MCF 10A (cell line): Measurements from ENCODE around the gene VEGFA. TPM values are rescaled to one million over a fixed set of nuclear protein-coding genes. Genes with fewer than 3 reads are reported as not detected.

Experiments
- BruUV-seq: library from RNA; stranded (reverse); fragments of 400-500 nt; replicated peaks from 2 replicates; lab custom pipeline; 2021; lab: Mats Ljungman, UMichigan
- CTCF ChIA-PET: fragments of 300-600 bp; sonication (Branson Sonifier 250); formaldehyde crosslinking; extraction: SDS; loops from one replicate; lab custom pipeline; 2021; ENCODE audit warnings: antibody characterized with exemption, inconsistent platforms; lab: Yijun Ruan, JAX
- POLR2A ChIA-PET: fragments of 300-600, 350-650 bp; sonication (Branson Sonifier 250); formaldehyde crosslinking; extraction: SDS; loops from one replicate; lab custom pipeline; 2020; ENCODE audit warnings: antibody characterized with exemption, inconsistent platforms; lab: Yijun Ruan, JAX
- DNase-seq: peaks from one replicate; pipeline ENCODE4 v3.0.0-alpha.2; 2018; ENCODE audit not compliant: unreplicated experiment
- H3K27ac Mint-ChIP-seq: one replicate; pipeline ENCODE4 v1.8.0; 2022; ENCODE audit warnings: mild to moderate bottlenecking, low read depth, mixed read lengths; ENCODE audit not compliant: unreplicated experiment
- H3K27me3 Mint-ChIP-seq: one replicate; pipeline ENCODE4 v1.8.0; 2022; ENCODE audit warnings: mixed read lengths; ENCODE audit not compliant: insufficient read depth, unreplicated experiment
- H3K36me3 Mint-ChIP-seq: one replicate; pipeline ENCODE4 v1.8.0; 2022; ENCODE audit warnings: mild to moderate bottlenecking, moderate library complexity, mixed read lengths; ENCODE audit not compliant: insufficient read depth, unreplicated experiment
- H3K4me1 Mint-ChIP-seq: one replicate; pipeline ENCODE4 v1.8.0; 2022; ENCODE audit warnings: mixed read lengths; ENCODE audit not compliant: insufficient read depth, unreplicated experiment
- H3K4me3 Mint-ChIP-seq: one replicate; pipeline ENCODE4 v1.8.0; 2022; ENCODE audit warnings: mild to moderate bottlenecking, moderate library complexity, mixed read lengths; ENCODE audit not compliant: unreplicated experiment
- H3K9me3 Mint-ChIP-seq: one replicate; pipeline ENCODE4 v1.8.0; 2022; ENCODE audit warnings: mixed read lengths; ENCODE audit not compliant: unreplicated experiment
- CTCF ChIP-seq: fragments of 200-600 bp; IDR thresholded peaks from one replicate; pipeline ENCODE4 v1.8.0; 2022; ENCODE audit warnings: antibody characterized with exemption, mild to moderate bottlenecking; ENCODE audit not compliant: unreplicated experiment
- intact Hi-C: fragments of 100-400 bp; cut with micrococcal nuclease; formaldehyde crosslinking; loops from 2 replicates; pipeline ENCODE4 v1.14.1; 2022
- total RNA-seq: library from RNA; stranded (reverse); gene quantifications from 2 replicates; pipeline ENCODE4 v1.2.3, GENCODE V29; 2022

The VEGFA gene
- total RNA-seq, 1 experiment from 2014 or later = 265 TPM

- no peak for DNase-seq
- CTCF ChIA-PET = interaction anchor here (0.6 to 3.7 kb wide), 2 partner anchors 19 to 361 kb away, joined by 3 to 16 read pairs; partner anchors contain the start of gene VEGFA
- BruUV-seq = no TSS peak
- Mint-ChIP-seq H3K9me3 (no peaks in the 10 kb centered on the region), H3K27ac (no peak overlapping the region), H3K27me3 (peaks cover 26% of the 10 kb centered on the region), H3K4me3 (no peak overlapping the region), H3K36me3 (no peaks in the 10 kb centered on the region), H3K4me1 (no peaks in the 10 kb centered on the region)
- TF ChIP-seq CTCF = no peak
- POLR2A ChIA-PET = no interaction called here
- intact Hi-C loops = no loop called here
Observed at GRCh38 chr6:43750622-43751021, 19.4 kb upstream of the VEGFA start.

- H3K36me3 Mint-ChIP-seq = peaks cover under 1% of the 10 kb centered on the region
- no peak overlapping the region for H3K4me3 Mint-ChIP-seq
- H3K27me3 Mint-ChIP-seq = no peaks in the 10 kb centered on the region
- no peaks in the 10 kb centered on the region for H3K4me1 Mint-ChIP-seq
- no peak overlapping the region for H3K27ac Mint-ChIP-seq
- no peaks in the 10 kb centered on the region for H3K9me3 Mint-ChIP-seq
- CTCF ChIA-PET = interaction anchor here (0.7 to 3.7 kb wide), 5 partner anchors 7 to 331 kb away, joined by 3 to 16 read pairs (median 3); partner anchors contain the start of gene VEGFA
- no peak for TF ChIP-seq CTCF
- intact Hi-C loops = no loop called here
- no TSS peak for BruUV-seq
- no peak for DNase-seq
- POLR2A ChIA-PET = interaction anchor here (1.2 to 2.3 kb wide), 2 partner anchors 8 to 29 kb away, joined by 3 to 9 read pairs; no protein-coding TSS in a partner anchor
Observed at GRCh38 chr6:43753570-43754183, 16.3 kb upstream of the VEGFA start.

- ChIA-PET CTCF (interaction anchor here (0.6 to 3.8 kb wide), 5 partner anchors 11 to 1140 kb away, joined by 3 to 15 read pairs (median 3); partner anchors contain the start of gene VEGFA), POLR2A (interaction anchor here (0.7 to 1.2 kb wide), 2 partner anchors 12 to 129 kb away, joined by 3 read pairs; no protein-coding TSS in a partner anchor)
- no peak for DNase-seq
- no peak overlapping the region for H3K4me3 Mint-ChIP-seq
- no peak for TF ChIP-seq CTCF
- no TSS peak for BruUV-seq
- H3K27ac Mint-ChIP-seq = peak overlapping the region; percentile 17
- peaks cover 5% of the 10 kb centered on the region for H3K36me3 Mint-ChIP-seq
- H3K4me1 Mint-ChIP-seq = peaks cover 11% of the 10 kb centered on the region
- H3K27me3 Mint-ChIP-seq = peaks cover 14% of the 10 kb centered on the region
- intact Hi-C loops = loop anchor here (1.0 kb wide), 2 partner anchors 34 to 91 kb away; no protein-coding TSS in a partner anchor
- H3K9me3 Mint-ChIP-seq = no peaks in the 10 kb centered on the region
Observed at GRCh38 chr6:43757966-43758616, 11.9 kb upstream of the VEGFA start.

DNA sequence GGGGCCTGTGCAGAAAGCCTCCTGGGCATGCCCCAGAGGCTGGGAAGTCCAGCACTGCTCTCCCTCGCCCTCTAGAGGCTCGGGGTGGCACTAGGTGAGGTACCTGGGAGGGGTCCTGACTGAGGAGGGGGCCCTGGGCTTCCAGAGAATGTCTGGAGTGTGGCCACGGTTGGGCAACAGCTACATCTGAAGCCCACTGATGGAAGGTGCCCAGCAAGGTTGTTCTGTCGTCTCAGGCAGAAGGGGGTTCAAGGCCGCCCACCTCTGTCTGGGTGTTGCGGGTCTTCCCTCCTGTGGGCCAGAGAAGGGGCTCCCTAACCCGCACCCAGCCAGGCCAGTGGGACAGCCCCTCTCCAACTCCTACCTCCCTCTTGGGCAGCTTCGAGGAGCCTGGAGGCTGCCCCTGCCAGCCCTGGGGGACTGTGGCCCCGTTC lies 11.4 kb upstream of the VEGFA start:
- H3K27me3 Mint-ChIP-seq = peaks cover 14% of the 10 kb centered on the region
- intact Hi-C loops = loop anchor here (1.0 kb wide), 2 partner anchors 34 to 91 kb away; no protein-coding TSS in a partner anchor
- H3K9me3 Mint-ChIP-seq = no peaks in the 10 kb centered on the region
- POLR2A ChIA-PET = interaction anchor here (0.6 to 1.2 kb wide), 5 partner anchors 13 to 320 kb away, joined by 3 to 6 read pairs (median 3); no protein-coding TSS in a partner anchor
- peaks cover 5% of the 10 kb centered on the region for H3K36me3 Mint-ChIP-seq
- H3K4me3 Mint-ChIP-seq = no peak overlapping the region
- no peak for DNase-seq
- H3K4me1 Mint-ChIP-seq = peaks cover 11% of the 10 kb centered on the region
- peak; percentile 57 for TF ChIP-seq CTCF
- CTCF ChIA-PET = interaction anchor here (0.6 to 3.8 kb wide), 5 partner anchors 11 to 1139 kb away, joined by 3 to 15 read pairs (median 5); partner anchors contain the start of gene VEGFA
- no TSS peak for BruUV-seq
- H3K27ac Mint-ChIP-seq = peak overlapping the region; percentile 17
